HG03135 (cell line): Measurements from ENCODE around the gene NDUFB7.
"Not testable (repeated sequence)": the region's sequence is repeated elsewhere in the genome, so short reads cannot be mapped to it uniquely, and the experiment has no call there.

Experiments
- ATAC-seq: cut with Tn5 transposase; IDR thresholded peaks from one replicate; pipeline ENCODE4 v1.9.1; 2021; ENCODE audit warnings: mild to moderate bottlenecking, moderate library complexity; ENCODE audit not compliant: unreplicated experiment

NDUFB7 gene

GRCh38 chr19:14571695-14572490, at the start of gene NDUFB7:
Gene NDUFB7 (minus strand): TSS chr19:14572066. CDS start chr19:14572000, 66 bp downstream.
- peak; percentile 82 for ATAC-seq

GRCh38 chr19:14619404-14619803, 47.5 kb upstream of the NDUFB7 start:
- ATAC-seq, result no peak

GRCh38 chr19:14616407-14616806, 44.5 kb upstream of the NDUFB7 start:
- ATAC-seq, result no peak

GRCh38 chr19:14615623-14616022, 43.8 kb upstream of the NDUFB7 start:
- no peak for ATAC-seq

- no peak for ATAC-seq
These were observed 42.2 kb upstream of the NDUFB7 start for GRCh38 chr19:14614099-14614412.

GRCh38 chr19:14613399-14614098, 41.7 kb upstream of the NDUFB7 start:
- not testable (repeated sequence) for ATAC-seq

GRCh38 chr19:14612657-14613056, 40.8 kb upstream of the NDUFB7 start:
- no peak for ATAC-seq

- ATAC-seq, result not testable (repeated sequence)
These were observed 40.4 kb upstream of the NDUFB7 start for GRCh38 chr19:14612242-14612641.

- ATAC-seq, result no peak
These were observed 39.2 kb upstream of the NDUFB7 start for GRCh38 chr19:14611051-14611450.

- no peak for ATAC-seq
These were observed 34.8 kb upstream of the NDUFB7 start for GRCh38 chr19:14606627-14607026.

GRCh38 chr19:14603990-14604387, 32.1 kb upstream of the NDUFB7 start:
- ATAC-seq, result peak; percentile 63

- no peak for ATAC-seq
These were observed 27.8 kb upstream of the NDUFB7 start for GRCh38 chr19:14599548-14600147.

GRCh38 chr19:14595558-14595957, 23.7 kb upstream of the NDUFB7 start:
- no peak for ATAC-seq

GRCh38 chr19:14589433-14589832, 17.6 kb upstream of the NDUFB7 start:
- not testable (repeated sequence) for ATAC-seq

GRCh38 chr19:14585187-14585586, 13.3 kb upstream of the NDUFB7 start:
- ATAC-seq, result peak; percentile 68

GRCh38 chr19:14584372-14584771, 12.5 kb upstream of the NDUFB7 start:
- not testable (repeated sequence) for ATAC-seq

- ATAC-seq, result no peak
These were observed 11.1 kb upstream of the NDUFB7 start, which contains the start of gene CLEC17A for GRCh38 chr19:14582894-14583340. Gene CLEC17A (plus strand): TSS chr19:14583084. CDS start chr19:14583161, 77 bp downstream.

GRCh38 chr19:14580623-14581237, 8.9 kb upstream of the NDUFB7 start:
- no peak for ATAC-seq

GRCh38 chr19:14577885-14578427, 6.1 kb upstream of the NDUFB7 start:
- ATAC-seq, result no peak

GRCh38 chr19:14577264-14577663, 5.4 kb upstream of the NDUFB7 start:
- no peak for ATAC-seq

- ATAC-seq, result no peak
These were observed 4.5 kb upstream of the NDUFB7 start for GRCh38 chr19:14576363-14576762.
